Fibroblast of mammary gland (primary cell): ENCODE measurements around the gene TXNDC8.
"Not testable (repeated sequence)": the region's sequence is repeated elsewhere in the genome, so short reads cannot be mapped to it uniquely, and the experiment has no call there.

ENCODE experiments used
- DNase-seq: peaks from one replicate; pipeline ENCODE4 v3.0.0-alpha.2; 2010; ENCODE audit warnings: low read depth
- H3K4me3 ChIP-seq: 2 replicates; pipeline ENCODE4 v1.5.1; 2011; ENCODE audit warnings: low read depth, mild to moderate bottlenecking, low read length, moderate library complexity; ENCODE audit not compliant: control insufficient read depth
- CTCF ChIP-seq: conservative IDR thresholded peaks from 2 replicates; pipeline ENCODE4 v1.5.1; 2011; ENCODE audit warnings: low read depth, low read length, inconsistent platforms; ENCODE audit not compliant: control insufficient read depth, insufficient read depth

TXNDC8 gene

GRCh38 chr9:110337727-110338126, at the start of gene TXNDC8:
Gene TXNDC8, minus strand, starts transcription at chr9:110337863.
- DNase-seq: peak; percentile 83
- no peak for TF ChIP-seq CTCF
- H3K4me3 ChIP-seq: no peak within 1 kb of the TSS

- TF ChIP-seq CTCF: no peak
These were observed 45.8 kb upstream of the TXNDC8 start for GRCh38 chr9:110383491-110383890.

GRCh38 chr9:110382731-110383130, 45.1 kb upstream of the TXNDC8 start:
- TF ChIP-seq CTCF: no peak
- H3K4me3 ChIP-seq: no peak overlapping the region
- no peak for DNase-seq

More at GRCh38 chr9:110383491-110383890, 45.8 kb upstream of the TXNDC8 start:
- H3K4me3 ChIP-seq: no peak overlapping the region
- no peak for DNase-seq

GRCh38 chr9:110371411-110372007, 33.8 kb upstream of the TXNDC8 start:
- H3K4me3 ChIP-seq: no peak overlapping the region
- TF ChIP-seq CTCF: no peak
- DNase-seq: no peak

- H3K4me3 ChIP-seq: no peak overlapping the region
- TF ChIP-seq CTCF: no peak
- peak; percentile 67 for DNase-seq
These were observed 32.7 kb upstream of the TXNDC8 start for GRCh38 chr9:110370315-110370714.

- no peak overlapping the region for H3K4me3 ChIP-seq
- TF ChIP-seq CTCF: no peak
- DNase-seq: no peak
These were observed 26.8 kb upstream of the TXNDC8 start for GRCh38 chr9:110364451-110364850.

GRCh38 chr9:110358992-110359391, 21.3 kb upstream of the TXNDC8 start:
- not testable (repeated sequence) for H3K4me3 ChIP-seq, DNase-seq
